ENCODE measurements around the gene CD27. TPM values are rescaled to one million over a fixed set of nuclear protein-coding genes. Genes with fewer than 3 reads are reported as not detected.

The CD27 gene
- total and polyA plus RNA-seq, 8 donors = 0.92 to 8.7 (median 3.2) TPM; not detected in 3

DNA sequence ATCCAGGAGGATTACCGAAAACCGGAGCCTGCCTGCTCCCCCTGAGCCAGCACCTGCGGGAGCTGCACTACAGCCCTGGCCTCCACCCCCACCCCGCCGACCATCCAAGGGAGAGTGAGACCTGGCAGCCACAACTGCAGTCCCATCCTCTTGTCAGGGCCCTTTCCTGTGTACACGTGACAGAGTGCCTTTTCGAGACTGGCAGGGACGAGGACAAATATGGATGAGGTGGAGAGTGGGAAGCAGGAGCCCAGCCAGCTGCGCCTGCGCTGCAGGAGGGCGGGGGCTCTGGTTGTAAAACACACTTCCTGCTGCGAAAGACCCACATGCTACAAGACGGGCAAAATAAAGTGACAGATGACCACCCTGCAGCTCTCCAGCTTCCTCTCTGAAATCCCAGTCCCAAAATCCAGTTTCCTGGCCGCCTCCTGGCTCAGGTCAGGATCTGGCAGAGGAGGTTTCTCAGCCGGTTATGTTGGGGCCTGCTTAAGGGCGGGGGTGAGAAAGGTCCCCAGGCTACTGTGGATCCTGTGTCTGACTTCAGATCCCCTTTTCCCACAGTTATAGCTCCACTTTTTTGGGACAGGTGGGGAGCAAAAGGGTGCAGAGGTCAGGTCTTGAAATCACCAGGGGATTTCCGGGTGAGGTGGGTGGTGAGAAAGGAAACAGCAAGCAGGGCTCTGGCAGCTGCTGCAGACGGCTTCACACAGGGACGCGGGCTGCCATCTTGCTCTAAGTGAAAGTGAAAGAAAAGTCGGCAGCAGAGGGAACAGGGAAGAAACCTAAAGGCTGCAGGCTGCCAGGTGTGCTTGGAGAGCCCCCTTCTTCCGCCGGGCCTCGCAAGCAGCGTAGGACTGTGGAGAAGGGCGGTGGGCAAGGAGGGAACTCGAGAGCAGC, 6.8 kb downstream of the CD27 start, which contains the start of gene TAPBPL:
TSS of gene TAPBPL (plus strand) at position 695 of the 897 bp plus-strand sequence. CDS start 207 bp downstream, outside the sequence.
- Histone ChIP-seq H3K36me3 (peaks cover 14 to 48% (median 45%) of the 10 kb centered on the region in 4 donors), H3K27ac (peak within 1 kb of the TSS; percentile 89 to 98 (median 97)), H3K4me1 (peaks cover 20 to 49% (median 39%) of the 10 kb centered on the region in 4 donors), H3K27me3 (no peaks in the 10 kb centered on the region), H3K4me3 (peak within 1 kb of the TSS; percentile 62 to 73 (median 66)), H3K9me3 (no peaks in the 10 kb centered on the region)
- WGBS, 5 donors = 0 to 2% (median 1%) methylated on average over 25 to 27 of the region's 27 CpGs
- intact Hi-C loops (cut with DNase I; ENCODE audit: low total_unique reads) = no loop called here
- peak; percentile 81 to 95 for DNase-seq
- TF ChIP-seq POLR2AphosphoS5 (IDR thresholded peaks at IDR 0.05) = peak; percentile 58 to 89 (median 77)
- TF ChIP-seq, protein P1, sequence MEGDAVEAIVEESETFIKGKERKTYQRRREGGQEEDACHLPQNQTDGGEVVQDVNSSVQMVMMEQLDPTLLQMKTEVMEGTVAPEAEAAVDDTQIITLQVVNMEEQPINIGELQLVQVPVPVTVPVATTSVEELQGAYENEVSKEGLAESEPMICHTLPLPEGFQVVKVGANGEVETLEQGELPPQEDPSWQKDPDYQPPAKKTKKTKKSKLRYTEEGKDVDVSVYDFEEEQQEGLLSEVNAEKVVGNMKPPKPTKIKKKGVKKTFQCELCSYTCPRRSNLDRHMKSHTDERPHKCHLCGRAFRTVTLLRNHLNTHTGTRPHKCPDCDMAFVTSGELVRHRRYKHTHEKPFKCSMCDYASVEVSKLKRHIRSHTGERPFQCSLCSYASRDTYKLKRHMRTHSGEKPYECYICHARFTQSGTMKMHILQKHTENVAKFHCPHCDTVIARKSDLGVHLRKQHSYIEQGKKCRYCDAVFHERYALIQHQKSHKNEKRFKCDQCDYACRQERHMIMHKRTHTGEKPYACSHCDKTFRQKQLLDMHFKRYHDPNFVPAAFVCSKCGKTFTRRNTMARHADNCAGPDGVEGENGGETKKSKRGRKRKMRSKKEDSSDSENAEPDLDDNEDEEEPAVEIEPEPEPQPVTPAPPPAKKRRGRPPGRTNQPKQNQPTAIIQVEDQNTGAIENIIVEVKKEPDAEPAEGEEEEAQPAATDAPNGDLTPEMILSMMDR (IDR thresholded peaks at IDR 0.05) = no peak
- TF ChIP-seq POLR2A (IDR thresholded peaks at IDR 0.05) = no peak
- TF ChIP-seq EP300 (IDR thresholded peaks at IDR 0.05) = no peak

DNA sequence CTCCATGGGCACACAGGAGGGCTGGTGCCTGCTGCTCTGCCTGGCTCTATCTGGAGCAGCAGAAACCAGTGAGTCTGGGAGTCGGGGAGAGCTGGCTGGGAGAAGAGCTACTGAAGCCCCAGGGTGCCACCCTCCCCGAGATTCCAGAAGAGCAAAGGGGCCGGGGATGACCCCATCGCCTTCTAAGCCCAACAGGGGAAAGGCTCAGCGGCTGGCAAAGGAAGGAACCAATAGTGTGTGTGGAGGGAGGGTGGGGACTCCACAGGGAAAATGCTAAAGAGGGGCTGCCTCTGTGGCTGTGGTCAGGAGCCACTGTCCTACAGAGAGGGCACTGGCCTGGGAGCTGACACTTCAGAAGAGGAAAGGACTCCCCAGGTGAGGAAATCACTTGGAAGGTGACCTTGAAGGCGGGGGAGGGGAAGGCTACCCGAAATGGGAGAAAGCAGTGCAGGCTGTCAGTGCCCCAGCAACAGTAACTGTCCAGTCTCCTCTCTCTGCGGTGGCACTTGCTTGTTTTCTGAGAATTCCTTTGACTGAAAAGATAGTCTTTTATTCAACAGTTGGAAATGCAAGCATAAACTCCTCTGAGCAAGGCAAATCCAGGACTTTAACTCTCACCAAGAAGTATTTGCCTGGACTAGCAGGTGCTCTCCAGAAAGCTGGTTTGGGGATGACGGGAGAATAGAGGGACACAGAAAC, 7.6 kb downstream of the CD27 start:
- peak overlapping the region; percentile 89 to 98 (median 97) for H3K27ac ChIP-seq
- H3K27me3 ChIP-seq = no peaks in the 10 kb centered on the region
- peak; percentile 50 to 72 for DNase-seq
- peak overlapping the region; percentile 62 to 73 (median 66) for H3K4me3 ChIP-seq
- WGBS, 5 donors = 2 to 4% (median 4%) methylated on average over 9 of the region's 9 CpGs
- H3K9me3 ChIP-seq = no peaks in the 10 kb centered on the region
- TF ChIP-seq, protein P1 (IDR thresholded peaks at IDR 0.05) = no peak
- no peak for TF ChIP-seq EP300 (IDR thresholded peaks at IDR 0.05)
- no peak for TF ChIP-seq POLR2AphosphoS5 (IDR thresholded peaks at IDR 0.05)
- no peak for TF ChIP-seq POLR2A (IDR thresholded peaks at IDR 0.05)
- intact Hi-C loops (cut with DNase I; ENCODE audit: low total_unique reads) = no loop called here
- H3K36me3 ChIP-seq = peaks cover 22 to 49% (median 45%) of the 10 kb centered on the region in 4 donors
- peaks cover 20 to 49% (median 39%) of the 10 kb centered on the region in 4 donors for H3K4me1 ChIP-seq

DNA sequence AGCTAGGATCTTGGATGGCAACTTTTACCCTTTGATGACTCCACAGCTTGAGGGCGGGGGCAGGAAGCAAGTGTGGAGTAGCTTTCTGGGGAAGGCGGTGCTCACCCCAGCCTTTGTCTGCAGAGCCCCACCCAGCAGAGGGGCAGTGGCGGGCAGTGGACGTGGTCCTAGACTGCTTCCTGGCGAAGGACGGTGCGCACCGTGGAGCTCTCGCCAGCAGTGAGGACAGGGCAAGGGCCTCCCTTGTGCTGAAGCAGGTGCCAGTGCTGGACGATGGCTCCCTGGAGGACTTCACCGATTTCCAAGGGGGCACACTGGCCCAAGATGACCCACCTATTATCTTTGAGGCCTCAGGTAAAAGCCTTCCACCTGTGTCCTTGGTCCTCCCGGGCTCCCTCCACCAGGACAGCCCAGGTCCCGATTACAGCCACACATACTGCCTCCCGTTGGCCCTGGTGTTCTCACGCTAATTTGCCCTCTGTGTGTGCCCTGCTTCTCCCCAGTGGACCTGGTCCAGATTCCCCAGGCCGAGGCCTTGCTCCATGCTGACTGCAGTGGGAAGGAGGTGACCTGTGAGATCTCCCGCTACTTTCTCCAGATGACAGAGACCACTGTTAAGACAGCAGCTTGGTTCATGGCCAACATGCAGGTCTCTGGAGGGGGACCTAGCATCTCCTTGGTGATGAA, 8.3 kb downstream of the CD27 start:
- DNase-seq = peak; percentile 52 to 76
- Histone ChIP-seq H3K27ac (peak overlapping the region; percentile 89 to 98 (median 97)), H3K9me3 (no peaks in the 10 kb centered on the region), H3K27me3 (no peaks in the 10 kb centered on the region), H3K36me3 (peaks cover 29 to 49% (median 46%) of the 10 kb centered on the region in 4 donors), H3K4me3 (peak overlapping the region; percentile 62 to 73 (median 66)), H3K4me1 (peaks cover 20 to 49% (median 39%) of the 10 kb centered on the region in 4 donors)
- intact Hi-C loops (cut with DNase I; ENCODE audit: low total_unique reads) = no loop called here
- 11 to 42% (median 25%) methylated on average over 7 to 17 of the region's 17 CpGs for WGBS, 5 donors
- TF ChIP-seq POLR2A (IDR thresholded peaks at IDR 0.05) (no peak), EP300 (IDR thresholded peaks at IDR 0.05) (no peak), POLR2AphosphoS5 (IDR thresholded peaks at IDR 0.05) (peak in 2 of 3 donors; percentile 45 to 69)
- TF ChIP-seq, protein P1 (IDR thresholded peaks at IDR 0.05) = no peak

All from stomach (tissue), 9 donors.